KOPT-K1 (cell line): ENCODE measurements around the gene RNF181.
"Not testable (repeated sequence)": the region's sequence is repeated elsewhere in the genome, so short reads cannot be mapped to it uniquely, and the experiment has no call there.

ENCODE experiments used
- H3K27ac ChIP-seq: fragments of 200-600 bp; sonication (generic); 2 replicates; pipeline ENCODE4 v1.5.1; 2016; ENCODE audit warnings: antibody characterized with exemption, mild to moderate bottlenecking, low read depth, low read length; ENCODE audit not compliant: poor library complexity, severe bottlenecking
- H3K36me3 ChIP-seq: fragments of 200-600 bp; sonication (generic); 2 replicates; pipeline ENCODE4 v1.5.1; 2017; ENCODE audit warnings: antibody characterized with exemption, mild to moderate bottlenecking, low read length, moderate library complexity; ENCODE audit not compliant: insufficient read depth
- H3K9me3 ChIP-seq: fragments of 200-600 bp; sonication (generic); 2 replicates; pipeline ENCODE4 v1.5.1; 2017; ENCODE audit warnings: antibody characterized with exemption, low read length, mild to moderate bottlenecking; ENCODE audit not compliant: insufficient read depth, poor library complexity, severe bottlenecking

Gene RNF181

DNA sequence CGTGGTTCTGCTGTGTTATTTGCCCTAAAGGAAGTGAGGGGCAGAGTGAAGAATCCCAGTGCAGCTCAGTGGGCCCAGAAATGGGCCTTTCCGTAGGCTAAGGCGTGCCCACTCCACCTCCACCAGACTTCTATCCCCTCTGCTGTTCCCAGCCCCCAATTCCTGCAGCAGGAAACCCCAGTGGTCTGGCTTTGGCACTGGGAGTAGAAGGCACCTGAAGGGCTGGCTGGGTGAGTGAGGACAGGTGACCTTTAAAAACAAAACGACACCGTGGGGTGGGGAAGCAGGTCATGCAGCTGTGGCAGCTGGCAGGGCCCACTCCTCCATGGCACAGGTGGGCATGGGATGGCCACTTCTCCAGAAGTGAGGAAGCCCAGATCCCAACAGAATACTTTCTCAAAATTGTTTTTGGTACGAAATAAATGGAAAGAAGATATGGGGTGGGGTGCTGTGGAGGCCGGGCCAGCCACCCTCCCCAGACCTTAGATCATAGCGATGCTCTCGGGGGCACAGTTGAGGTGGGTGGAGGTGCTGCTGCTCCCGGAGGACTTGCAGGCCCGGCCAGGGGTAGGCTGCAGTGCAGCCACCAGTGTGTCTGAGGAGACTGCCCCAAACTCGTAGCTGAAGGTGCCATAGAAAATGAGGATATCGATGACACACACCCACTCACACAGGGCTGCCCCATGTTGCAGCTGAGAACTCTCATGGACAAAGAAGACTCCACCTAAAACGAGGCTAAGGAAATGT lies 3.2 kb downstream of the RNF181 start:
- H3K27ac ChIP-seq = no peak overlapping the region
- no peaks in the 10 kb centered on the region for H3K9me3 ChIP-seq
- peaks cover 23% of the 10 kb centered on the region for H3K36me3 ChIP-seq

DNA sequence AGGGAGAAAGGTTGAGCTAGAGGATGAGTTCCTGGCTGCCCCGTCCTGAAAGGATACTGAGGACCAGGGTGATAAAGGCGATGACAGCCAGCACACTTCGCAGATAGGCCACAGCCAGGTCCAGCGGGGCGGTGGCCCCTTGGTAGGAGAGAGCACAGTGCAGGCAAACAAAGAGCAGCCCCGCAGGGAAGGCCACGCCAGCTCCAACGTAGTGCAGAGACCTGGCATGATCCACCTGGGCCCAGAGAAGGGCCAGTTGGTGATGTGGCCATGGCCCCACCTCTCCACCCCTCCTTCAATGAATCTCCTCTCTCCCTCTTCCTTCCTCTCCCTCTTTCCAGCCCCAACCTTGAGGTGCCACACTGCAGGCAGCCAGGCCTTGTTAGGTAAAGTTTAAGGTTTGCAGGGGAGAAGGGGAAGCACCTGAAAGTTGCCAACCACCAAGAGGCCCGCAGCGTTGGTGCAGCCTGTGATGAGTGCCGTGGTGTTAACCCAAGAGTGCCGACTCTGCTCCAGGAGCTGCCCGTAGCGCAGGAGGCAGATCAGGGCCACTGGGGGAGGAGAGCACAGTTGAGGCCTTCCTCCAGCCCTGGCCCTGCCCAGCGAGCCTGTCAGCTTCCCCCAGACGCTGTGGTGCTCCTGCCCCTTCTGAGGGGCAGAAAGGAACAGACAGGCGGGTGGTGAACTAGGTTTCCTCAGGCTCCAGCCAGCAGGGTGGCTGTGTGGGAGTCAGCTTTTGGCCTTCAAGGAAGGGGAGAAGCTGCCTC lies 4.1 kb downstream of the RNF181 start:
- H3K9me3 ChIP-seq = no peaks in the 10 kb centered on the region
- H3K36me3 ChIP-seq = peaks cover 23% of the 10 kb centered on the region
- H3K27ac ChIP-seq = no peak overlapping the region

DNA sequence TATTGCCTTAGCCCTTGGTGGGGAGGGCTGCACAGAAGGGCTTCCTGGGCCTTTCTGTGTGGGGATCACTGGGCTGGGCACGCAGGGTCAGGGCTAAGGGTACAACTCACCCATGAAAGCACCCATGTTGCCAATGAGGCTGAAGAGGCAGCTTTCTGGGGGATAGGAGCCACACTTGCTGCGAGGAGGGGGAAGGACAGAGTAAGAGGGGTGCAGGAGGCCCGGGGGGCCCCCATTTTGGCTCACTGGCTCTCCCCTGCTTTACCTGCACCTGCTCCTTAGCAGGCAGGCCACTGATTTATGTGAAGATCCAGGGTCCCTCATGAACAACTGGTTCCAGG lies 4.7 kb downstream of the RNF181 start:
- H3K36me3 ChIP-seq = peaks cover 23% of the 10 kb centered on the region
- H3K27ac ChIP-seq = no peak overlapping the region
- H3K9me3 ChIP-seq = no peaks in the 10 kb centered on the region

DNA sequence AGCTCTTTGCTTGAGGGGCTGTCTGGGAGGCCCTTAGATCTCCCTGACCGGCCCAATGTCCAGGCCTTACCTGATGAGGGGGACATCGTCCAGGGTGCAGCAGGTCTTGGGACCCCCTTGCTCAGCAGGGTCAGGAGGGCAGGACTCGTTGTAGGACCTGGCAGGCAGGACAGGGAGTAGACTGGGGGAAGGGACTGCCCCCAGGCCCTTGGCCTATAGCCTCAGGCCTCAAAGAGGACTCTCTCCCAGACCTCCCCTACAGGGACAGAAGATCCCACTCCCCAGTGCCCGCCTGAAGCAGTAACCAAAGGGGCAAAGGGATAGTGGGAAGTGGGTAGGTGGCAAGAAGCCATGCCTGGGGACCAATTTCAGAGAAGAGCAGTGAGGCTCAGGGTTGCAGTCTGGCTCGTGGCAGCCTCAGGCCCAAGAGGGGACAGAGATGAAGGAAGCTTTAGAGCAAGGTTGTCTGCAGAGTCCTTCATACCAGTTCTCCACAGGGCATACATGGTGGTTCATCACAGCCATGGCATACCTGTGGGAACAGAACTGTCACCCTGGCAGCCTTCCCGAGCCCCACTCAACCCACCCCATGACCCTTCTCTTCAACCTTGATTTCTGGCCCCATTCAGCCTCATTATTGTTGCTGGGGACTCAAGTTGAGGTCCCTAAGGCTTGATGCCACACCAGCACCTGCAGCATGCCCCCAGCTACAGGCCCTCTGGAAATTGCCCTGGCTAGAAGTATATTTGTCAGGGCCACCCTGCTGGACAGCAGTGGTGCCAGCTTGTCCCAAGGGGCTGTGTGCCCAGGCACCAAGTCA lies 5.6 kb downstream of the RNF181 start:
- Histone ChIP-seq H3K9me3 (no peaks in the 10 kb centered on the region), H3K36me3 (peaks cover 25% of the 10 kb centered on the region), H3K27ac (no peak overlapping the region)

DNA sequence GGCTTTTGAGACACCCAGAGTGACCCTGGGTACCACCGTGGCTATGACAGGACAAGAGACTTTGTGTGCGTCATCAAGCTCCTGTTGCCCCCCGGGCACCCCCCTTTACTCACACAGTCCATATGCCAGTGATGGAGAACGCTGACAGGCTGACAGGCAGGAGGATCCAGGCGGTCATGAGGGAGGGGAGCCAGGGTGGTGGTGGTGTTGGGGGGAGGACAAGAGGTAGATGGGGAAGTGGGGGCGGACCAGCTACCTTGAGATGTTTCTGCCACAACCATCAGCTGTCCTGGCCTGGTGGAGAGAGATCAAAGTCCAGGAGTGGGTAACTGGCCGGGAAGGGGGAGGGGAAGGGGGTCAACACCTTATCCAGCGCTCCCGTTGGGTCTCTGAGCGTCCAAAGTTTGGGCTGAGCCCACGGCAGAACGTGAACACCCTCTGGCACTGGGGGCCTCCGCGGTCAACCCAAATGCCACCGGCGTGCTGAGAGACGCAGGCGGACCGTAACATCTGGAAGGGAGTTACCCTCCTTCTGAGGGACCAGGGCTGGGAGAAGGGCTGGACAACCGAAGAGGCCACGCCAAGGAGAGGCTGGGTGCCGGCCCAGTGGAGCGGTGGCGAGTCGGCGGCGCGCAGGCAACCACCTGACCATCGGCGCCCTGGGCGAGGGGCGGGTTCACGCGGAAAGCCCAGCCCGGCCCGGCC lies 6.4 kb downstream of the RNF181 start:
- Histone ChIP-seq H3K36me3 (peaks cover 28% of the 10 kb centered on the region), H3K9me3 (no peaks in the 10 kb centered on the region), H3K27ac (no peak overlapping the region)

- Histone ChIP-seq H3K36me3 (peaks cover 28% of the 10 kb centered on the region), H3K27ac (no peak within 1 kb of the TSS), H3K9me3 (no peaks in the 10 kb centered on the region)
Measured at GRCh38 chr2:85602476-85603234, 7.1 kb downstream of the RNF181 start, which contains the start of gene TMEM150A. Gene TMEM150A (minus strand): TSS chr2:85602698. CDS start chr2:85601948, 750 bp downstream.

- H3K9me3 ChIP-seq, H3K27ac ChIP-seq: not testable (repeated sequence)
- peaks cover 35% of the 10 kb centered on the region for H3K36me3 ChIP-seq
Measured at GRCh38 chr2:85604133-85604444, 8.5 kb downstream of the RNF181 start.

- Histone ChIP-seq H3K27ac (no peak overlapping the region), H3K36me3 (peaks cover 34% of the 10 kb centered on the region), H3K9me3 (no peaks in the 10 kb centered on the region)
Measured at GRCh38 chr2:85604568-85605339, 9.2 kb downstream of the RNF181 start.

GRCh38 chr2:85605406-85606115 lies 10.0 kb downstream of the RNF181 start:
- peaks cover 42% of the 10 kb centered on the region for H3K36me3 ChIP-seq
- no peak overlapping the region for H3K27ac ChIP-seq

GRCh38 chr2:85606116-85606455 lies 10.5 kb downstream of the RNF181 start:
- no peak overlapping the region for H3K27ac ChIP-seq
- H3K36me3 ChIP-seq = peaks cover 42% of the 10 kb centered on the region
- no peaks in the 10 kb centered on the region for H3K9me3 ChIP-seq

More at GRCh38 chr2:85605406-85606115, 10.0 kb downstream of the RNF181 start:
- H3K9me3 ChIP-seq = no peaks in the 10 kb centered on the region

GRCh38 chr2:85607268-85608215 lies 12.0 kb downstream of the RNF181 start:
- no peak overlapping the region for H3K27ac ChIP-seq
- peaks cover 42% of the 10 kb centered on the region for H3K36me3 ChIP-seq
- H3K9me3 ChIP-seq = no peaks in the 10 kb centered on the region

DNA sequence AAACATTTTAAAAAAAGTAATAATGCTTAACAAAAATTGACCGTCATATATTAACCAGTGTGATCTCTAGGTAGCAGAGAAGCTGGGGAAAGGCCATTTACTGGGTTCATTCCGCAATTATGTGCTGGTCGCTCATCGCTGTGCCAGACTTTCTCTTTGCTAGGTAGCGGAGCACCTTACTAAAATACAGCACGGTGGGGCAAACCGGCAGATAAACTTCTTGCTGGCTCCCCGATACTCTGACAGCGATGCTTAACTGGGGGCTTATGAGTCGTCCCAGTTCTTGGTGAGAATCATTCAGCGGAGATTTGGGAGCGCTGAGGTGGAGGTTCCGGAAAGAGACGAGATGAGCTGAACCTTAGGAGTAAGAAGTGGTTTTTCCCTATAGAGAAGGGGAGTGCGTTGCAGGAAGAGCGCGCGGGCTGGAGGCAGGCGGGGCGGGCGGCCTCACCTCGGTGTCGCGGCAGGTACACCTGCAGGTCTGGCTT lies 15.7 kb downstream of the RNF181 start:
- Histone ChIP-seq H3K36me3 (peaks cover 39% of the 10 kb centered on the region), H3K27ac (peak overlapping the region; percentile 72)

More for the DNA sequence above, 15.7 kb downstream of the RNF181 start:
- no peaks in the 10 kb centered on the region for H3K9me3 ChIP-seq
